GM19468 (cell line): Measurements from ENCODE around the gene BCL2L13.
"Not testable (repeated sequence)": the region's sequence is repeated elsewhere in the genome, so short reads cannot be mapped to it uniquely, and the experiment has no call there.

Experiments
- ATAC-seq: cut with Tn5 transposase; IDR thresholded peaks from one replicate; pipeline ENCODE4 v1.9.1; 2021; ENCODE audit warnings: mild to moderate bottlenecking, moderate library complexity, moderate number of reproducible peaks; ENCODE audit not compliant: unreplicated experiment; ENCODE audit errors: extremely low read depth

Gene BCL2L13

GRCh38 chr22:17748555-17749353 lies 110.2 kb downstream of the BCL2L13 start:
- ATAC-seq: no peak

- ATAC-seq: no peak
Measured at GRCh38 chr22:17749605-17750395, 111.2 kb downstream of the BCL2L13 start.

DNA sequence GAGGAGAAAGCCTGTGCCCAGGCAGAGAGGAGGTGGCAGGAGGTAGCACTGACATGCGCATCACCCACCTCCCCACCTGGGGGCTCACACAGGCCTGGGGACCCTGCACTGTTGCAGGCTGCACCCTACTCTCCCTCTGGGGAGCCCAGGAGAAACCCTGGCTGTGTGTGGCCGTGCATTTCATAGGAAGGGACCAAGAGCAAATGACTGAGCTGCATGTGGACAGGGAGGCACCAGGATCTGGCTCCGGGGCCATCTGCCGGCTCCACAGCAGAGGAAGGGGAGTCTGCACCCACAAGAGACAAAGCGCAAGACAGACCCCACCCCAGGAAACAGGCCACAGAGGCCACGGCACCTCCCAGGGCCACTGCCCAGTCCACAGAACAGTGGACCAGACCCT lies 113.0 kb downstream of the BCL2L13 start:
- ATAC-seq: no peak

DNA sequence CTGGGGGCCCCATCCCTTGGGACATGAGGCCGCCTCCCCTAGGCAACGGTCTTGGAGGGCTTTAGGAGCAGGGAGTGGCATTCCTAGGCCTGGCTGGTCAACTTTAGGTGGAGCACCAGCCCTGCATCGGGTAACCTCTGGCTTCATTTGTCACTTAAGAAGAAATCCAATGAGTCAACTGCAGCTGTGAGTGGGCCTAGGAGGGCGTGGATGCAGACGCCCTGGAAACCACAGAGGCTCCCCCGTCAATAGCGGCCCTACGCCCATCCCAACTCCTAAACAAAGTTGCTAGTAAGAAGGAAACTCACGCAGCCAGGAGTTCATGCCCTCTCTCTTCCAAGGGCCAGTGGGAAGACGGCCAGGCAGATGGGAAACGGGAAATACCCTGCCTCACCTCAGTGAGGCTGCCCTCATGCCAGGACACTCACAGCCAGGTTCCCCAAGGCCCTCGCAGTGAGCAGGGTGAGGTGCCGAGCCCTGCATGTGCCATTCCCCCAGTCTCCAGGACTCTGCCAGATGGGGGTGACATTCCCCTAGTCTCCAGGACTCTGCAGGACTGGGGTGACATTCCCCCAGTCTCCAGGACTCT lies 114.9 kb downstream of the BCL2L13 start:
- no peak for ATAC-seq

DNA sequence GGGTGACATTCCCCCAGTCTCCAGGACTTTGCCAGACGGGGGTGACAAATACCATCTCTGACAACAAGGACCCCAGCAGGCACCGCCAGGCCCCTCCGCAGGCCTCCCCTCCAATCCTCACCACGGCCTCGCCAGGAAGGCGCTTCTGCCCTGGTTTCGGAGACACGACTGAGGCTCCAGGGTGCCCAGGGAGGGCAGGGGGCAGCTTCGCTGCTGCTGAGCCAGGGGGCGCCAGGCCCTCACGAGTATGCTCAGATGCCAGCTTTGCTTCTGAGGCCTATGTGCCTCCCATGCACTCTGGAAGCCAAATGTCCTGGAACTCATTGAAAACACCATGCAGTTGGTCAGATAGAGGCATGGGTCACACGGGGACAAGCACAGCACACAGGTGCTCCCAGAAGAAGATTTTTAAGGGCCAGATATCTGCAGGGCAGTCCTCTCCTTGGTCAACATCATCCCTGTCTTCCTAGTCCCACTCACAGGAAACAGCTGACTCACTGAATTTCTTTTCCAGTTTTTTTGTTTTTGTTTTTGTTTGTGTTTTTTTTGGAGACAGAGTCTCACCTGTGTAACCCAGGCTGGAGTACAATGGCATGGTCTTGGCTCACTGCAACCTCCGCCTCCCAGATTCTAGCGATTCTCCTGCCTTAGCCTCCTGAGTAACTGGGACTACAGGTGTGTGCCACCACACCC lies 115.8 kb downstream of the BCL2L13 start:
- ATAC-seq: no peak

DNA sequence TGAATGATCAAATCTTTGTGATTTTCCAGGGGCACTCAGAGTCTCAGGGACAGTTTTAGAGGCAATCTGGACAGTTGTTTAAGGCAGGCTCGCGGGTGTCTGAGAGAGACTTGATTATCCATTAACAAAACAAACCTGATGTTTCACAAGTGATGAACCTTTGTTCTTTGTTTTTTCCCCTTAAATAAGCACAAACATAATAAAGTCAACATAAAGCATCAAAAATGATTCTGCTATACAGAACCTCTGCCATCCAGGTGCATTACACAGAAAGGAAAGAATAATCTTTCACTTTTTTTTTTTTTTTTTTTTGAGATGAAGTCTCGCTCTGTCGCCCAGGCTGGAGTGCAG lies 122.6 kb downstream of the BCL2L13 start:
- no peak for ATAC-seq

DNA sequence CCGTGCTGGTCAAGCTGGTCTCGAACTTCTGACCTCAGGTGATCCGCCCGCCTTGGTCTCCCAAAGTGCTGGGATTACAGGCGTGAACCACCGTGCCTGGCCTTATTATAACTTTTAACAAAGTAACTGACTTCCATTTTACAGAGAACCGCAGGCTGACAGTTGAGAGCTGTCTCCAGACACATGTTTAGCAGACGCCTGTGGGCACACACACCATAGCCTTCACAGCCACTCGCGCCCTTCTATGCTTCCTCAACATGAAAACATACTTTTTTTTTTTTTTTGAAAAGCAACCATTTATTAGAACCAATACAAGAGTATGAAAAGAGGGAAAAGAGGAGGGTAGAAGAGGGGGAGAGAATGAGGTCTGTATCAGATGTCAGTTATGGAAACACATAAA lies 124.9 kb downstream of the BCL2L13 start:
- ATAC-seq: not testable (repeated sequence)

DNA sequence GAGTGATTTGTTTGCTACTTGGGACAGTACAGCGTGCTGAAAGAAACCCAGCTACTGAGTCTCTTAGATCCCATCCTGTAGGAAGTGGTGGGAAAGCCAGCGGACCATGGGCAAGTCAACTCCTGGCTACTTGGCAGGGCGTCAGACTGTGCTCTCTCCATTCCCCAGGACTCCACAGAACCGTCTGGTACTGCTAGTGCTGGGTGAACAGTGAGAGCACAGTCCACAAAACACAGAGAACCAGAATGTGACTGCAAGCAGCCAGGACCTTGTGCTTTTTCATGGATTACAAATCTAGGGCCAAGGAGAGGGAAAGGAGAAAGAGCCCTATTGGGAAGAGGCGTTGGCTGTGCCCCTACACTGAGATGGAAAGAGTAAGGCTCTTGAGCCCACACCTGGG lies 125.5 kb downstream of the BCL2L13 start:
- ATAC-seq: no peak

GRCh38 chr22:17764852-17765251 lies 126.3 kb downstream of the BCL2L13 start:
- not testable (repeated sequence) for ATAC-seq

GRCh38 chr22:17767233-17768065 lies 128.9 kb downstream of the BCL2L13 start:
- ATAC-seq: no peak

DNA sequence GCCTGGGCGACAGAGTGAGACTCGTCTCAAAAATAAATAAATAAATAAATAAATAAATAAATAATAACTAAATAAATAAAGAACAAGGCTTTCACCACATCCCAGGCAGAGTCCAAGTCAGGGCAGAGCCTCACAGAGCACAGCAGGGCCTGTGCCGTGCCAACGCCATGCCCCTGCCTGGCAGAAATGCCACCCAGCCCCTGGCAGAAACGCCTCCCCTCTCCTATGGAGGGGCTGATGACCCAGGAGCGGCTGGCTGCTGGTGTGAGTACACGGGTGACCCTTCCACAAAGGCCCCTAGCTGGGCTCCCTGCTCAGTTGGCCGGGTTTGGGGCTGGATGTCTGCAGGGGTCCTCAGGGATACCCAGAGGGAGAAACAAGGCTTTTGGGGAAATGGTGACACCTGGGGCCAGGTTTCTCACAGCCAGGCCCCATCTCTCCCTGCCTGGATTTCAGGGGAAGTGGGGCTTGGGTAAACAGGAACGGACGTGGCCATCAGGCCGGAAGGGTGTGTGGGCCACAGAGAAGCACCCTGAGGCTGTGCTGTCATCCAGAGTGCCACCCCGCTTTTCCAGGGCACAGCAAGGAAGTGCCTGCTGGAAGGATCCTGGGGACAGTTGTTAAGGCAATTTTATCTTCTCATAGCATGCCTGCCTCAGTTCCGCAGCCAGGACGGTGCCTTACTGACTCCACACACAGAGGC lies 130.6 kb downstream of the BCL2L13 start:
- no peak for ATAC-seq

GRCh38 chr22:17769716-17770082 lies 131.1 kb downstream of the BCL2L13 start:
- no peak for ATAC-seq

DNA sequence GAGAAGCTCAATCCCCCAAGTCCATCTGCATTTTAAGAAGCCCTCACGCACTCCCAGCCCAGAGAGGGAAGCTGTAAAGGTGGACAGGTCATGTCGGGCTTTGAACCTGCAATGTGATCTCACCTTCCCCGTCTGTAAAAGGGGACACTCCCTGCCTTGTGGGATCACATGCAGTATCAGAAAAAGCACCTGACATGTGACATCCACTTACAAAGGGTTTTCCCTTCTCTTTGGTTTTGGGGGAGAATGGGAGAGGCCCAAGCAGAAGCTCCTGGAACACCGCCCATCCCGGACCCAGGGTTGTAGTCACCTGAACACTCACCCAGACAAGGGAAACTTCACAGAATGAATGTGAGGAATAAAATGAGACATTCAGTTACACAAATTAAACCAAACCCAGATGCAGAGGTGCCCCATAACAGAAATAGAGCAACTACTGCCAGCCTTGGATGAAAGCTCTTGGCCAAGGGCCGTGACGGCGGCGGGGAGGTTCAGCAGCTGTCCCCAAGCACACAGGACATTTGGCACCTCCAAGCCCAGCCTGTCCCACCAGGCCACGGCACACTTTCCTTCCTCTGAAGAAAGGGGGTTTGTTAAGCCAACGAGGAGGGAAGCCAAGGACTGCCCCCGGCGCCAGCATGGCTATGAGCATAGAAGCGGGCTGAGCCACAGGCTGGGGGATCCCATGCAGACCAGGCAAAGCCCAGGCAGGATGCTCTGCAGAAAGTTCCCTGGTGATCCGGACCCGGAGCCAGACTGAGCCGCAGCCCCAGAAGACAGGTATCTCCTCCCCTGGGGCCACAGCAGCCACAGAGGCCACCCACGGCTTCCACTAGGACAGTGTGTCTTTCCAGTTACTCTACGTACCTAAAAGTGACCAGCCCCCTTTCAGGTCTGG lies 131.9 kb downstream of the BCL2L13 start:
- no peak for ATAC-seq

DNA sequence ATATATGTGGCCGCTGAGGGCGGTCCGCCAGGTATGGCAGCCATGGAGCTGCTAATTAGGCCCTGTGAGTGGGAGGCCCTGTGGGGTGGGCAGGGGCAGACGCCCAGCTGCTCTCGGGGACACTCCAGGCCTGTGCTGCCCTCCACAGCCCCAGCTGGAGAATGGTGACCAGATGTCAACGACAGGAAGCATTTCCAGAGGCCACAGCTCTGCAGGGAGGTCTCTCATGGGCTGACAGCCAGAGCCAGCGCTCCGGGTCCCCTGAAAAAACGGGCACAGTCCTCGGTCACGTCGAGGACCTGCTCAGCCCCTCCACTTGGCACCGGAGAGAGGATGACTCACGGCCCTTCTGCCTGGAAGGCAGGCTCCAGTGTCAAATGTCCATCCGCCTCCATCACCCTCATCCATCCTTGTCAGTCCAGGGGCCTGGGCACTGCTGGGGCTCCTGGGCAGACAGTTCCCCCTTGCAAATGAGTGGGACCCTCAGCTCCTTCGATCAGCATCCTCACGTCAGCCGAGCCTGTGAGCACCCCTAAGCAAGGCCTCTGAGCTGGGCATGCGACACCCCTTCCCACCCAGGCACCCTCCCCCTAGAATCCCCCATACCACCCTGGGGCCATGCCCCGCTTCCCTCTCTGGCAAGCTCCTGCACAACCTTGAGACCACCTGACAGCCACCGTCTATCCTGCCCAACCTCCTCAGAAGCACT lies 133.8 kb downstream of the BCL2L13 start:
- ATAC-seq: no peak

DNA sequence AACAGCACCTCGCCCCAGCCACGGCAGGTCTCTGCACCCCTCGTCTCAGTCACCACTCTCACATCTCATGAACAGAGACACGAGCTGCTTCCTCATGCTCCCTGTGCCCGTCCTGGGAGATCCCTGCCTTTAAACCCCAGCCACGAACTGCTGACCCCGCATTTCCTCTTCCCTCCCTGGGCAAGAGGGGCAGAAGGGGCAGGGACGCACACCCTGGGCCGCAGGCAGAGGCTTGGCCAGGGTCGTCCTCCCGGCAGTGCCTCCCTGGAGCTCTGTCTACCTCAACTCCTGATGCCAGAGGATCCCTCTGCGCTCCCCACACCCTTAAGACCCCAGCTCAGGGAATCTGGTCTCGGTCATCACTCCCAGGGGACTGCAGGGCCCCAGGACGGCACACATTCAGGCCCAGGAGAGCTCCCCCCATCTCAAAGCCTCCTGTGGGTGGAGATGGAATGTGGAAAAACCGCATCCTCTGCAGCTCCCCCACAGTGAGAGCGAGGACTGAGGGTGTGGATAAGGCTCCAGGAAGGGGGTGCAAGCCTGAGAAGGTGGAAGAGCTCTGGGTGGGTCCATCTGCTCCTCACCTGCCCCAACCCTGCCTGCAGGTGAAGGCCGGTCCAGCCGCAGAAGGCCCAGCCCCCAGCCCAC lies 134.5 kb downstream of the BCL2L13 start:
- no peak for ATAC-seq

- no peak for ATAC-seq
Measured at GRCh38 chr22:17773606-17774205, 135.1 kb downstream of the BCL2L13 start.
